Measurements from ENCODE around the gene DEXI.

- TF ChIP-seq GATA3 (IDR thresholded peaks at IDR 0.05; ENCODE audit: low read depth, low read length) (no peak), GATA2 (IDR thresholded peaks at IDR 0.05; ENCODE audit: low read depth, low read length) (no peak)
Observed at GRCh38 chr16:10906914-10907756, 35.1 kb downstream of the DEXI start.

Measured in SH-SY5Y (cell line).